OCI-LY1 (cell line): ENCODE results near the gene GALNT18.

Source experiments
- H2AFZ ChIP-seq: fragments of 200-600 bp; sonication (generic), shearing (Covaris generic); 2 replicates; pipeline ENCODE4 v1.6.0; 2014; ENCODE audit warnings: antibody characterized with exemption, mild to moderate bottlenecking, low read length
- H3F3A ChIP-seq: fragments of 200-600 bp; sonication (generic), shearing (Covaris generic); 2 replicates; pipeline ENCODE4 v1.6.0; 2014; ENCODE audit warnings: mild to moderate bottlenecking, antibody characterized with exemption, low read length, moderate library complexity; ENCODE audit not compliant: insufficient read depth
- H3K27ac ChIP-seq: fragments of 200-600 bp; sonication (generic); 2 replicates; pipeline ENCODE4 v1.5.1; 2014; ENCODE audit warnings: low read length, mixed run types, mild to moderate bottlenecking, low read depth; ENCODE audit not compliant: poor library complexity, severe bottlenecking
- H3K27me3 ChIP-seq: fragments of 200-600 bp; sonication (generic); 2 replicates; pipeline ENCODE4 v1.6.0; 2014; ENCODE audit warnings: antibody characterized with exemption, mild to moderate bottlenecking, low read length, moderate library complexity; ENCODE audit not compliant: insufficient read depth
- H3K36me3 ChIP-seq: fragments of 200-600 bp; sonication (generic); 2 replicates; pipeline ENCODE4 v1.6.1; 2014; ENCODE audit warnings: mild to moderate bottlenecking, antibody characterized with exemption, low read length, moderate library complexity, mixed read lengths; ENCODE audit not compliant: insufficient read depth
- H3K4me1 ChIP-seq: fragments of 200-600 bp; sonication (generic); 2 replicates; pipeline ENCODE4 v1.5.1; 2014; ENCODE audit warnings: mild to moderate bottlenecking, low read length, moderate library complexity; ENCODE audit not compliant: insufficient read depth, severe bottlenecking
- H3K4me2 ChIP-seq: fragments of 200-600 bp; sonication (generic), shearing (Covaris generic); 2 replicates; pipeline ENCODE4 v1.6.1; 2014; ENCODE audit warnings: low read length
- H3K4me3 ChIP-seq: fragments of 200-600 bp; sonication (generic); 2 replicates; pipeline ENCODE4 v1.5.1; 2014; ENCODE audit warnings: low read length, low read depth, mild to moderate bottlenecking, mixed read lengths; ENCODE audit not compliant: poor library complexity, severe bottlenecking
- H3K79me2 ChIP-seq: fragments of 200-600 bp; shearing (Covaris generic); 2 replicates; pipeline ENCODE4 v1.6.1; 2016; ENCODE audit warnings: mixed run types, low read length, mixed read lengths; ENCODE audit not compliant: insufficient read depth
- H3K9ac ChIP-seq: fragments of 200-600 bp; sonication (generic), shearing (Covaris generic); 2 replicates; pipeline ENCODE4 v1.6.1; 2014; ENCODE audit warnings: mild to moderate bottlenecking, low read length, mixed read lengths
- H3K9me2 ChIP-seq: fragments of 200-600 bp; sonication (generic), shearing (Covaris generic); 2 replicates; pipeline ENCODE4 v1.6.1; 2014; ENCODE audit warnings: low read depth, mild to moderate bottlenecking, low read length, mixed read lengths
- H3K9me3 ChIP-seq: fragments of 200-600 bp; shearing (Covaris generic); 2 replicates; pipeline ENCODE4 v1.6.1; 2014; ENCODE audit warnings: low read length, mixed read lengths
- H4K20me1 ChIP-seq: fragments of 200-600 bp; sonication (generic), shearing (Covaris generic); 2 replicates; pipeline ENCODE4 v1.6.0; 2016; ENCODE audit warnings: mild to moderate bottlenecking, low read length; ENCODE audit not compliant: insufficient read depth
- EZH2 ChIP-seq: fragments of 200-600 bp; sonication (generic), shearing (Covaris generic); IDR thresholded peaks from 2 replicates; pipeline ENCODE4 v1.8.0; 2017; ENCODE audit warnings: borderline replicate concordance, mixed run types, mild to moderate bottlenecking, antibody characterized with exemption, low read length, moderate library complexity, mixed read lengths
- TF ChIP-seq, protein P1 (sequence below): fragments of 200-600 bp; sonication (generic), shearing (Covaris generic); IDR thresholded peaks from 2 replicates; pipeline ENCODE4 v1.5.1; 2017; ENCODE audit warnings: mild to moderate bottlenecking, antibody characterized with exemption, low read length, moderate library complexity, mixed read lengths

Gene GALNT18

DNA sequence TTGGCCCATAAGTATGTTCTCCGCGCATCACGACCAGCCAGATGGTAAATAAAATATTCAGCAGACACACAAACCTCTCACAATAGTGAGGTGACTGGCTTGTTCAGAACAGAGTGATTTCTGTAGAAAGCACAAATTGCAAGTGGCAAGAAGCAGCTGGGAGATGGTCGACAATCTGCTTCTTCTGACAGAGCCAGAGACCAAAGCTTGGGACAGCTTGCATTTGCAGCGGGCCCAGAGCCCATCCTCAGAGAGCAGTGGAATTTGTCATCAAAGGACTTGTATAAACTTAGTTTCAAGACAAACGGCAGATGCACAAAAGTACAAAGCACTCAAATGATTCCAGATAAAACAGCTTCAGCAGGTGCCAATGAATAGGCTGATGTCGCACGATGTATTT lies 7.6 kb upstream of the GALNT18 start:
- Histone ChIP-seq H3K9me3 (no peaks in the 10 kb centered on the region), H3K79me2 (no peaks in the 10 kb centered on the region), H3K27me3 (no peaks in the 10 kb centered on the region), H3K9me2 (no peaks in the 10 kb centered on the region), H3K9ac (no peak overlapping the region), H3K4me1 (no peaks in the 10 kb centered on the region), H3K4me2 (no peak overlapping the region), H4K20me1 (no peaks in the 10 kb centered on the region), H3K4me3 (no peak overlapping the region), H3F3A (no peaks in the 10 kb centered on the region), H3K27ac (no peak overlapping the region), H2AFZ (no peak overlapping the region), H3K36me3 (no peaks in the 10 kb centered on the region)
- TF ChIP-seq, protein P1, sequence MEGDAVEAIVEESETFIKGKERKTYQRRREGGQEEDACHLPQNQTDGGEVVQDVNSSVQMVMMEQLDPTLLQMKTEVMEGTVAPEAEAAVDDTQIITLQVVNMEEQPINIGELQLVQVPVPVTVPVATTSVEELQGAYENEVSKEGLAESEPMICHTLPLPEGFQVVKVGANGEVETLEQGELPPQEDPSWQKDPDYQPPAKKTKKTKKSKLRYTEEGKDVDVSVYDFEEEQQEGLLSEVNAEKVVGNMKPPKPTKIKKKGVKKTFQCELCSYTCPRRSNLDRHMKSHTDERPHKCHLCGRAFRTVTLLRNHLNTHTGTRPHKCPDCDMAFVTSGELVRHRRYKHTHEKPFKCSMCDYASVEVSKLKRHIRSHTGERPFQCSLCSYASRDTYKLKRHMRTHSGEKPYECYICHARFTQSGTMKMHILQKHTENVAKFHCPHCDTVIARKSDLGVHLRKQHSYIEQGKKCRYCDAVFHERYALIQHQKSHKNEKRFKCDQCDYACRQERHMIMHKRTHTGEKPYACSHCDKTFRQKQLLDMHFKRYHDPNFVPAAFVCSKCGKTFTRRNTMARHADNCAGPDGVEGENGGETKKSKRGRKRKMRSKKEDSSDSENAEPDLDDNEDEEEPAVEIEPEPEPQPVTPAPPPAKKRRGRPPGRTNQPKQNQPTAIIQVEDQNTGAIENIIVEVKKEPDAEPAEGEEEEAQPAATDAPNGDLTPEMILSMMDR, result no peak
- no peak for TF ChIP-seq EZH2

DNA sequence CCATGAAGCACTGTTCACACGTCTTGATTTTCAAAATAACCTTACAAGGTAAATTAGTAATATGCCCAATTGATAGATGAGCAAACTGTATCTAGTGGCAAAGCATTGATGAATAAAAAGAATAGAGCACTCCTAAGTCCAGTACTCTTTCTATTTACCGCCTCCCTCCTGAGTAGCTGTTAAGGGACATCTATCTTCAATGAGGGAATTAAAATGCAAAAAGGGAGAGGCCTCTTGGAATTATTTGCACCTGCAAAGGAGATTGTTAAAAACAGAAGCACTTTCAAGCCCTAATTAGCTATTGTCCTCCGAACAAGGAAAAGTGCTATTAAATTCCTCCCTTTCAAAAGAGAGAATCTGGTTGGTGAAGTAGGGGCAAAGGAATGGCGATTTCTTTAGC lies 6.8 kb upstream of the GALNT18 start:
- Histone ChIP-seq H4K20me1 (no peaks in the 10 kb centered on the region), H3K4me2 (no peak overlapping the region), H3F3A (no peaks in the 10 kb centered on the region), H2AFZ (no peak overlapping the region), H3K36me3 (no peaks in the 10 kb centered on the region), H3K4me1 (no peaks in the 10 kb centered on the region), H3K79me2 (no peaks in the 10 kb centered on the region), H3K27me3 (no peaks in the 10 kb centered on the region), H3K4me3 (no peak overlapping the region), H3K27ac (no peak overlapping the region), H3K9ac (no peak overlapping the region), H3K9me2 (no peaks in the 10 kb centered on the region), H3K9me3 (no peaks in the 10 kb centered on the region)
- TF ChIP-seq EZH2, result no peak
- TF ChIP-seq, protein P1, result no peak

DNA sequence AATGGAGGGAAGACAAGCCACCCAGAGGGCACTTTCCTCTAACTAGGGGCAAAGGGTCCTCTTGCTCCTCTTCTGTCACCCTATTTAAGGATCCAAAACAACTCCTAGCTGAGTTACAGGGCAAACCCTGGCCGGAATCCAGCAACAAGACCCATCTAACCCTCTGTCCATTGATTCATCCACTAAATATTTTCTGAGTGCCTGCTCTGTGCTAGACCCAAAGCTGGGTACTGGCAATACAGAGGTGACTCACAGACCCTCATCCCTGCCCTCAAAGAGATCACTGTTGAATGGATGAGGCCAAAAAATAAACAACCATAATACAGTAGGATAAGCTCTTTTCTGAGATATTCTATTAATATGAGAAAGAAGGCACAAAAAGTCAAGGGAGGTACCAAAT lies 4.3 kb upstream of the GALNT18 start:
- H3K4me3 ChIP-seq, result no peak overlapping the region
- no peaks in the 10 kb centered on the region for H3K36me3 ChIP-seq
- H3K79me2 ChIP-seq, result no peaks in the 10 kb centered on the region
- no peaks in the 10 kb centered on the region for H3K9me2 ChIP-seq
- no peaks in the 10 kb centered on the region for H3K4me1 ChIP-seq
- H3K4me2 ChIP-seq, result no peak overlapping the region
- H4K20me1 ChIP-seq, result no peaks in the 10 kb centered on the region
- no peaks in the 10 kb centered on the region for H3F3A ChIP-seq
- H3K27me3 ChIP-seq, result no peaks in the 10 kb centered on the region
- no peak overlapping the region for H2AFZ ChIP-seq
- H3K27ac ChIP-seq, result no peak overlapping the region
- TF ChIP-seq, protein P1, result no peak
- H3K9me3 ChIP-seq, result no peaks in the 10 kb centered on the region
- H3K9ac ChIP-seq, result no peak overlapping the region
